GM12891 (cell line): ENCODE data around the gene NRG4.

Experiments
- DNase-seq: peaks from one replicate; pipeline ENCODE4 v3.0.0; 2011; ENCODE audit warnings: low spot score; ENCODE audit not compliant: insufficient read length
- FAIRE-seq: peaks from 2 replicates; lab custom pipeline; 2011; peaks lifted over from hg19 to GRCh38; lab: Jason Lieb, UNC
- PAX5 ChIP-seq: IDR thresholded peaks from 2 replicates; pipeline ENCODE4 v1.6.1; 2011; ENCODE audit warnings: low read length, moderate library complexity, mild to moderate bottlenecking; ENCODE audit not compliant: insufficient read depth, severe bottlenecking
- POLR2A ChIP-seq: IDR thresholded peaks from 2 replicates; pipeline ENCODE4 v1.6.1; 2011; ENCODE audit warnings: low read depth, low read length, control low read depth
- POLR2AphosphoS5 ChIP-seq: IDR thresholded peaks from 2 replicates; pipeline ENCODE4 v1.6.1; 2011; ENCODE audit warnings: low read depth, low read length, control low read depth
- POU2F2 ChIP-seq: IDR thresholded peaks from 2 replicates; pipeline ENCODE4 v1.6.1; 2011; ENCODE audit warnings: low read depth, mild to moderate bottlenecking, control low read depth, low read length, moderate library complexity
- SPI1 ChIP-seq: IDR thresholded peaks from 2 replicates; pipeline ENCODE4 v1.6.1; 2011; ENCODE audit warnings: low read depth, low read length, control low read depth
- TAF1 ChIP-seq: IDR thresholded peaks from 2 replicates; pipeline ENCODE4 v1.6.1; 2011; ENCODE audit warnings: low read depth, low read length, control low read depth

The NRG4 gene

GRCh38 chr15:75929799-75930565 lies 82.2 kb downstream of the NRG4 start:
- FAIRE-seq (no peak), DNase-seq (no peak)
- no peak for TF ChIP-seq SPI1
- TF ChIP-seq TAF1: no peak
- no peak for TF ChIP-seq POLR2A

- DNase-seq (no peak), FAIRE-seq (no peak)
- TF ChIP-seq POLR2A (no peak), PAX5 (no peak), POU2F2 (no peak)
These were observed 83.3 kb downstream of the NRG4 start for GRCh38 chr15:75928680-75929608.

GRCh38 chr15:75927601-75928000 lies 84.6 kb downstream of the NRG4 start:
- FAIRE-seq (peak; percentile 69), DNase-seq (no peak)
- TF ChIP-seq TAF1 (no peak), POLR2AphosphoS5 (no peak), POLR2A (no peak), POU2F2 (no peak), PAX5 (no peak), SPI1 (no peak)

- TF ChIP-seq POU2F2 (no peak), PAX5 (no peak), SPI1 (no peak), POLR2AphosphoS5 (no peak), POLR2A (no peak), TAF1 (no peak)
- no peak for DNase-seq
- FAIRE-seq: no peak
These were observed 85.3 kb downstream of the NRG4 start for GRCh38 chr15:75926931-75927330.

GRCh38 chr15:75925440-75925839 lies 86.8 kb downstream of the NRG4 start:
- FAIRE-seq (no peak), DNase-seq (no peak)
- TF ChIP-seq PAX5: no peak
- peak; percentile 68 for TF ChIP-seq SPI1
- TF ChIP-seq POLR2AphosphoS5: no peak
- no peak for TF ChIP-seq POLR2A

GRCh38 chr15:75924576-75924975 lies 87.6 kb downstream of the NRG4 start:
- no peak for DNase-seq
- FAIRE-seq: no peak
- TF ChIP-seq TAF1 (no peak), PAX5 (no peak), SPI1 (no peak), POU2F2 (no peak), POLR2A (no peak), POLR2AphosphoS5 (no peak)

- no peak for FAIRE-seq
- TF ChIP-seq POLR2AphosphoS5 (no peak), POLR2A (no peak), PAX5 (no peak), POU2F2 (no peak), TAF1 (no peak), SPI1 (no peak)
These were observed 88.5 kb downstream of the NRG4 start for GRCh38 chr15:75923756-75924155.

GRCh38 chr15:75921732-75922703 lies 90.2 kb downstream of the NRG4 start:
- TF ChIP-seq POLR2A: no peak
- no peak for TF ChIP-seq SPI1
- TF ChIP-seq PAX5: no peak
- no peak for TF ChIP-seq POLR2AphosphoS5
- TF ChIP-seq POU2F2: no peak
- TF ChIP-seq TAF1: no peak
- DNase-seq: no peak
- FAIRE-seq: peak; percentile 62

More at GRCh38 chr15:75923756-75924155, 88.5 kb downstream of the NRG4 start:
- DNase-seq: no peak

GRCh38 chr15:75920079-75920478 lies 92.1 kb downstream of the NRG4 start:
- no peak for TF ChIP-seq POU2F2
- TF ChIP-seq PAX5: no peak
- no peak for TF ChIP-seq POLR2AphosphoS5
- TF ChIP-seq POLR2A: no peak
- TF ChIP-seq TAF1: no peak
- no peak for TF ChIP-seq SPI1
- no peak for DNase-seq
- FAIRE-seq: peak; percentile 40
